NCI-H446 (cell line): ENCODE measurements around the gene DPP6.

Experiments used
- DNase-seq, 2 experiments: peaks; one replicate each; lab custom pipeline; 2025; lab: John Stamatoyannopoulos, UW

The DPP6 gene

DNA sequence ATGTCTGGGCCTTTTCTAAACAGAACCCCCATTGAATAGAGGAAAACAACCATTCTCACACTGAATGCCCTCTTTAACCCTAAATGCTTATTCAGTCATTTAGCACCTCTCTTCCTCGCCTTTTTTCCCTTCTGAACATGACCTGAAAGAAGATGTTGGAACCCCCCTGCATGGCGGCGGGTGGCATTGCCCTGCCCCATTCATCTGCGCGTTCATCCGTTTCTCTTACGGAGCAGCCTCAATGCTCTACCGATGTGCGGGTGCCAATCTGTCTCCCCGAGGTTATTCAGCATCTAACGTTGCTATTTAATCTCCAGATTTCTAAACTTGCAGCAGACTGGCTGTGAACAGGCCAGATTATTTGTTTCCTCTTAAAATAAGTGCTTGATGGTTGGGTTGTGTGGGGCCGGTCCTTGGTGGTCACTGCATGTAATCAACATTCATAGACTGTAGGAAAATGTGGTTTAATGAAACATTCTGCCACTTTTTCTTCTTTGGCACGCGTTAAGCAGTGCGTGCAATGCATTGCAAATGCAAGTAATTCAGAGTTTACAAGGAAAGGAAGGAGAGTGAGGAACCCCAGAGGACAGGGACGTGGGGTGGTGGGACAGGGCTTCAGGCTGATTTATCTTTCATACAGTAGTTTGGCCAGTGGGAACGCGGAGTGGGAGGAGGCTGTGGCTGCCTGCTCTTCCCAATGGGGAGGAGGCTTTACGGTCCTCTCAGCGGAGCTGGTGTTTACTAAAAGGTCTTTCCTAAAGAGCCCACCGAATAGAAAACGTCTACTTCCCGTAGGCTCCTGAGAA is 286.7 kb downstream of the DPP6 start:
- no peak for DNase-seq

DNA sequence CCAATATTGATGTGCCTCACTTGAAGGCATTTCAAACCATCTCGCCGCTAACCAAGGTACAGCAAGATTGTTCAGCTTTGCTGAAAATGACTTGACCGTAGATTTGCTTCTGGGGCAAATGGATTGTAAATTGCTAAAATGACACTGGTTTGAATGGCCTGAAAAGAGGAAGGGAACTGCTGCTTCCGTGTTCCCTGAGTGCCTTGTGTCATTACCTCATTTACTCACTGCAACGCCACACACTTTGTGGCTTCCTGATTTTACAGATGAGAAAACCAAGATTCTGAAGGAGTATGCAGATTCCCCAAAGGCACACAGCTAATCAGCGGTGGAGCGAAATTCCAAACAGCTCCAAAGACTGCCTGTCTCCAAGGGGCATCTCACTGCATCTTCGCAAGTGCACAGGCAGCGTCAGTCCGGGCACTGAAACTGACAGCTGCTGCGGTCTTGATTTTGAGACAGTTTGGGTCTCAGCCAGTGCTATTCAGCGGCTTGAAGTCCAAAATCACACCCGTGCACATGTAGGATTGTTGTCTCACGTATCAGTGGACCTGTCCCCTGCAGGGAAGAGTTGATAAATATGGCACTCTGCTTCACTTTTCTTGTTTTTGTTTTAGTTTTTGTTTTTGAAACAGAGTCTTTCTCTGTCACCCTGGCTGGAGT is 290.9 kb downstream of the DPP6 start:
- DNase-seq = no peak

GRCh38 chr7:154343778-154344412 is 291.7 kb downstream of the DPP6 start:
- no peak for DNase-seq

GRCh38 chr7:154345093-154345492 is 292.9 kb downstream of the DPP6 start:
- no peak for DNase-seq

- no peak for DNase-seq
Measured at GRCh38 chr7:154347700-154348266, 295.6 kb downstream of the DPP6 start.

GRCh38 chr7:154350892-154351291 is 298.7 kb downstream of the DPP6 start:
- no peak for DNase-seq

GRCh38 chr7:154353355-154353767 is 301.2 kb downstream of the DPP6 start:
- no peak for DNase-seq

DNA sequence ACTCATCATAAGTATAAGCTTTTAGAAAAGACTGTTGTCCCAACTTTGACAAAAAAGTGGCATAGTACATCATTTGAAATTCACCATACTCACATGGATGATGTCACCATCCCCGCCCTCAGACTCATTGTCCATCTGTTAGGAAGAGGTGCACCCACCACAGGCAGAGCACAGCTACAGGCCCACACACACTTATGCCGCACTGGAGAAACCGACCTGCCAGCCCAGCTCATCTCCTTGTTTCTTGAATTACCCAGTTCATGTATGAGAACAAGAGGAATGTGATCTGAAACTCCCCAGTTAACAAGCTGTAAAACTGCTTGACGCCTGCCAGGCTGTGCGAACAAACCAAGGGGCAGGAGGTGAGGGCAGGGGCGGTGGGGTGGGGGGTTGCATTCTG is 312.0 kb downstream of the DPP6 start:
- no peak for DNase-seq

GRCh38 chr7:154371424-154371823 is 319.2 kb downstream of the DPP6 start:
- no peak for DNase-seq

DNA sequence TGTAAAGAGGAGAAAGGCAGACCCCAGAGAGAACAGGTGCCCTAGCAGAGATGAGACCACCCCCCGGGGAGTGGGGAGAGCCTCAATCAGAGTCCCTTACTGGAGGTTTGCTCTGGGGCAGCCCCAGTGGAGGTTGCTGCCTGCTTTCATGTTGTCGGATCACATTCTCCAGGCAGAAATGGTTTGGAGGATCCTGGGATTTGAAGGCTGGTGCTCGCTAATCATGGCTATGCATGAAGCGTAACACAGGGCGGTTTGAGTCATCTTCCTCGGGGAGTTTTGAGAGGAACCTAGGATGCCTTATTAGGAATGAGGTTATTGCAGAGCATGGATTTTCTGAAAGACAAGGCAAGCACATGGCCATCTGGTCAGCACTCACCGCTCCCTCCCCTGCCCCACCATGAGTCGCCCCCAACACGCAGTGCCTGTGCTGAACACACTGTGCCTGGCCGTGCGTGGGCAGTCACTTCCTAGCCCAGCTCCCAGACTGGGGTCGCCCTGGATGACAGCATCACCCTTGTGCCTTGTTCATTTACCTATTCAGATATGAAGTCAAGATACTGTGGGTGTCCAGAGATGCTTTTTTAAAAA is 319.9 kb downstream of the DPP6 start:
- DNase-seq = no peak

- DNase-seq = no peak
Measured at GRCh38 chr7:154373956-154374355, 321.8 kb downstream of the DPP6 start.

GRCh38 chr7:154375956-154376355 is 323.8 kb downstream of the DPP6 start:
- no peak for DNase-seq

- no peak for DNase-seq
Measured at GRCh38 chr7:154380771-154381170, 328.6 kb downstream of the DPP6 start.

DNA sequence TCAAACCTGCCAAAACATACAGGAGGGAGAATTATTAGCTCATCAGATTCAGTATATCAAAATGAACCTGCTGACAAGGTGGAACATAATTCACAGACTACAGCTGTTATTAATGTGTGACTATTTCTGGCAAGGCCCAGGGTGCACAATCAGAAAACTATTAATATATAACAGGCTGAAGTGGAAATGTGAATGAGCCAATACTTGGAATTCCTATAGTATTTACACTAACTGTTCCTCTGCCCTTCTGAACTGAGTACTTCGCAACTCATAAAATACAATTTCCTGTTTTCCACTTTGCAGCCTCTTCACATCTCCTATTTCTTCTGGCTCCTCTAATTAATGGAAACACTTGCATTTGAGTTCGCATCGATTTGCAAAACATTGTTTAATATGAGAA is 330.8 kb downstream of the DPP6 start:
- DNase-seq = no peak

- no peak for DNase-seq
Measured at GRCh38 chr7:154385214-154385613, 333.0 kb downstream of the DPP6 start.

DNA sequence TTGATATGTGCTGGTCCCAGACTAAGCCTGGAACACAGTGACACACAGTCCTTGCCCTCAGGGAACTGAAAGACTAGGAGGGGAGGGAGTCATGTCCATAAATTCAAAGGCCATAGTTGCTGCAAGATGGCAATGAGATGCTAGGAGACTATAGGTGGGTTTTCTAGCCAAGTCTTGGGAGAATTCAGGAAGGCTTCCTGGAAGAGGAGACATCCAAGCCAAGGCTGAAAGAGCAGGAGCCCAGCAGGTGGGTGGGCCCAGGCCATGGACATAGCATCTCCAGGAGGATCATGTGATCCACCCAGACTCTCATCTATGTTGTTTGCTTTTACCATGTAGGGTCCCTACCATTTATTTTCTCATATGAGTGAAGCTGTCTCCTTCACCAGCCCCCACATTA is 335.1 kb downstream of the DPP6 start:
- no peak for DNase-seq

DNA sequence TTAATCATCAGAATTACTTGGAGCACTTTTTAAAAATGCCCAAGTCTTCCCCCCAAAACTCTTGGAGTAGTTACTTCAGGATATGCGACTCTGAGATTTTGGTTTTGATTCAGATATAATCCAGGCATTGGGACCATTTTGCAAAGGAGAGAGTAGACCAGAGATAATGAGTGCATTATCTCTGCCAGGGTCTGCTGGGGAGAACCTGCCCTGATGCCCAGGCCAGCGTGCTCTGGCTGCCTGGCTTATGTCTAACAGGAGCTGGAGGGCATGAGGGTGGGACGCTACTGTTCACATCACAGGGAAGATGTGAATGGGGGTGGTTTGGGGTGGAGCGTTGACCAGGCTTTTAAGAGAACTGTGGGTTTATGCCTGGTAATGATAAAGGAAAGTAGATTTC is 336.2 kb downstream of the DPP6 start:
- no peak for DNase-seq

GRCh38 chr7:154388999-154389398 is 336.8 kb downstream of the DPP6 start:
- no peak for DNase-seq

GRCh38 chr7:154390961-154391360 is 338.8 kb downstream of the DPP6 start:
- no peak for DNase-seq

- no peak for DNase-seq
Measured at GRCh38 chr7:154394804-154395203, 342.6 kb downstream of the DPP6 start.

GRCh38 chr7:154406312-154406711 is 354.1 kb downstream of the DPP6 start:
- DNase-seq = no peak

DNA sequence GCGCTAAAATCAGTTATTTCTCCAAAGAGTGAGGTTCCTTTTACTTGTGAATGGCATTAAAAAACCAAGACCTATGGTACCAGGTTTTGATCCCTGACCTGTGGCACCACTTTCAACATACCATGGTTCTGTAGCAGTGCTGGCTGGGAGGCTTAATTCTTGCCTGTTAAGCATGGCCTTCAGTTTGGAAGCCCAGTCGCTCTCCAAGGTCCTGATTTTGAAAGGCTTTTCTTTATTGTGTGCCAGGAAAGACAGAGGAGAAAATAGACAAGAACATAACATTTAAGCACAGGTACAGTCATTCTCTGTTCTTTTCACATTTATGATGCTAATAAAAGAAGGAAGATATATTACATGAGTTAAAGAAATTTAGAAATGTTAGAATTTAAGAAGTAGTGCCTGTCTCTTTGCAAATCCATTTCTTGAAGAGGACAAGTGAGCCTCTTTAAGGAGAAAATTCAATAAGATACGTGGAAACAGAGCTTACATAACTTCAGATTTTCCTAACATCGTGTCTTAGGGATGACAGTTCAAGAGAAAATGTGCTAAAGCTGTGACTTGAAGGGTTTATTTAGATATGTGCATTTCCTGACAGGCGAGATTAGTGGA is 357.6 kb downstream of the DPP6 start:
- no peak for DNase-seq
